Right lobe of liver (tissue), 6 donors: ENCODE measurements around the gene FSTL5. TPM values are rescaled to one million over a fixed set of nuclear protein-coding genes. Genes with fewer than 3 reads are reported as not detected.

Experiments used
- ATAC-seq, 4 donors: fragments of 200-7000 bp; cut with Tn5 transposase; one replicate each; pipeline ENCODE4 v1.9.1; 2020; ENCODE audit warnings: mild to moderate bottlenecking in 4 of 4, moderate library complexity in 4 of 4
- DNase-seq, 3 donors: peaks; one replicate each; pipeline ENCODE4 v3.0.0-alpha.2; 2020
- H3K27ac ChIP-seq, 3 donors: fragments of 200-600 bp; one replicate each; pipeline ENCODE4 v1.8.0; 2022
- H3K27me3 ChIP-seq, 2 donors: fragments of 200-600 bp; one replicate each; pipeline ENCODE4 v1.8.0; 2022
- H3K36me3 ChIP-seq, 4 donors: fragments of 200-600 bp; sonication (generic) in 1 of 4; one replicate each; pipeline versions ENCODE4 v1.5.1 to v1.8.0; 2017 to 2022; ENCODE audit warnings: control low read depth in 1 of 4
- H3K4me1 ChIP-seq, 4 donors: fragments of 200-600 bp; sonication (generic) in 1 of 4; one replicate each; pipeline versions ENCODE4 v1.5.1 to v1.8.0; 2017 to 2022; ENCODE audit warnings: control low read depth in 1 of 4
- H3K4me3 ChIP-seq, 3 donors: fragments of 200-600 bp; one replicate each; pipeline ENCODE4 v1.8.0; 2022
- H3K9me3 ChIP-seq, 4 donors: fragments of 200-600 bp; sonication (generic) in 1 of 4; one replicate each; pipeline versions ENCODE4 v1.5.1 to v1.8.0; 2017 to 2022; ENCODE audit warnings: control low read depth in 1 of 4
- CTCF ChIP-seq, 4 donors: fragments of 200-600 bp in 3 of 4; fragments of 450-650 bp in 1 of 4; IDR thresholded peaks; one replicate each; pipeline versions ENCODE4 v1.5.1 to v1.8.0; 2016 to 2022; ENCODE audit warnings: antibody characterized with exemption in 4 of 4, mild to moderate bottlenecking in 2 of 4
- POLR2A ChIP-seq: fragments of 450-650 bp; IDR thresholded peaks from one replicate; pipeline ENCODE4 v1.6.1; 2017; ENCODE audit warnings: antibody characterized with exemption, mild to moderate bottlenecking
- WGBS: methylation state at CpG from one replicate; pipeline ENCODE4 v1.1.6; 2018; ENCODE audit warnings: low coverage, low lambda C conversion rate; ENCODE audit not compliant: insufficient coverage; ENCODE audit errors: missing lambda C conversion rate; 5-methylcytosine and 5-hydroxymethylcytosine counted together
- intact Hi-C, 2 donors: fragments of 100-400 bp; cut with DNase I; formaldehyde crosslinking; loops; one replicate each; pipeline versions ENCODE4 v1.11.2 to v1.14.1; 2022
- total RNA-seq, 6 experiments: library from RNA; depleted of rRNA in 2 of 6; stranded (reverse); fragments of >200 nt in 2 of 6; fragmentation: NEBNext Ultra II Directional in 3 of 6; extraction: Animal tissue kit (Norgen Biotek cat#: 25700) in 3 of 6; gene quantifications; one replicate each; pipeline versions ENCODE4 v1.1.0 to v1.2.4, GENCODE V29; 2016 to 2023
- donor health status: DM: no; HTN: yes; CAD: no.
- donor health status: DM: no; HTN: no; CAD: no.
- donor health status: DM: no; HTN: no; CAD: no.
- donor health status: DM: no; HTN: yes; CAD: no.
- donor health status: DM: no; HTN: yes; CAD: no.

Gene FSTL5
- total RNA-seq, 6 experiments from 2014 or later: 0.12 to 0.95 TPM; not detected in 4

GRCh38 chr4:161919442-161920220 lies 244.2 kb downstream of the FSTL5 start:
- Histone ChIP-seq H3K4me1 (no peaks in the 10 kb centered on the region), H3K36me3 (no peaks in the 10 kb centered on the region), H3K27me3 (no peaks in the 10 kb centered on the region), H3K27ac (no peak overlapping the region), H3K9me3 (no peaks in the 10 kb centered on the region), H3K4me3 (no peak overlapping the region)
- intact Hi-C loops: no loop called here
- DNase-seq (no peak), ATAC-seq (peak in 2 of 4 donors; percentile 25 to 68)
- 14% methylated on average over 3 of the region's 3 CpGs for WGBS
- TF ChIP-seq CTCF (IDR thresholded peaks at IDR 0.05) (no peak), POLR2A (no peak)

- intact Hi-C loops: no loop called here
- Histone ChIP-seq H3K4me3 (no peak overlapping the region), H3K36me3 (no peaks in the 10 kb centered on the region), H3K27ac (no peak overlapping the region), H3K9me3 (no peaks in the 10 kb centered on the region), H3K4me1 (no peaks in the 10 kb centered on the region), H3K27me3 (no peaks in the 10 kb centered on the region)
- WGBS: 70% methylated on average over 1 of the region's 1 CpG
- DNase-seq (no peak), ATAC-seq (no peak)
- TF ChIP-seq POLR2A (no peak), CTCF (IDR thresholded peaks at IDR 0.05) (no peak)
Measured at GRCh38 chr4:161916035-161916434, 247.8 kb downstream of the FSTL5 start.

- H3K9me3 ChIP-seq: no peaks in the 10 kb centered on the region
Measured at GRCh38 chr4:161907590-161907955, 256.2 kb downstream of the FSTL5 start.

GRCh38 chr4:161906836-161907589 lies 256.8 kb downstream of the FSTL5 start:
- no peaks in the 10 kb centered on the region for H3K4me1 ChIP-seq
- DNase-seq (no peak), ATAC-seq (no peak)
- H3K9me3 ChIP-seq: no peaks in the 10 kb centered on the region
- no peaks in the 10 kb centered on the region for H3K36me3 ChIP-seq
- no peak overlapping the region for H3K27ac ChIP-seq
- no peaks in the 10 kb centered on the region for H3K27me3 ChIP-seq
- no peak overlapping the region for H3K4me3 ChIP-seq
- 47% methylated on average over 4 of the region's 4 CpGs for whole genome bisulfite sequencing
- TF ChIP-seq POLR2A (no peak), CTCF (IDR thresholded peaks at IDR 0.05) (no peak)
- intact Hi-C loops: no loop called here

More at GRCh38 chr4:161907590-161907955, 256.2 kb downstream of the FSTL5 start:
- Histone ChIP-seq H3K27me3 (no peaks in the 10 kb centered on the region), H3K27ac (no peak overlapping the region), H3K36me3 (no peaks in the 10 kb centered on the region), H3K4me1 (no peaks in the 10 kb centered on the region), H3K4me3 (no peak overlapping the region)
- TF ChIP-seq POLR2A (no peak), CTCF (IDR thresholded peaks at IDR 0.05) (no peak)
- DNase-seq (no peak), ATAC-seq (no peak)
- intact Hi-C loops: no loop called here
- WGBS: 58% methylated on average over 2 of the region's 2 CpGs
